GM12864 (cell line): ENCODE measurements around the gene PPP1R13L.
A peak's percentile ranks its signal among the peaks of the same experiment; 100 is the strongest.
"Not testable (repeated sequence)": the region's sequence is repeated elsewhere in the genome, so short reads cannot be mapped to it uniquely, and the experiment has no call there.

ENCODE experiments used
- DNase-seq: peaks from one replicate; pipeline ENCODE4 v3.0.0-alpha.2; 2011; ENCODE audit warnings: low read depth
- H3K4me3 ChIP-seq: 2 replicates; pipeline ENCODE4 v1.5.1; 2011; ENCODE audit warnings: mild to moderate bottlenecking, low read depth, low read length, control low read depth
- CTCF ChIP-seq: IDR thresholded peaks from 2 replicates; pipeline ENCODE4 v1.5.1; 2011; ENCODE audit warnings: low read depth, mild to moderate bottlenecking, moderate library complexity, low read length, control low read depth, inconsistent platforms; ENCODE audit errors: missing control alignments

Gene PPP1R13L

GRCh38 chr19:45442408-45442777, 37.5 kb upstream of the PPP1R13L start:
- no peak for TF ChIP-seq CTCF
- H3K4me3 ChIP-seq = no peak overlapping the region
- DNase-seq = no peak

- TF ChIP-seq CTCF = no peak
- no peak for DNase-seq
- no peak overlapping the region for H3K4me3 ChIP-seq
Observed at GRCh38 chr19:45440873-45441654, 36.2 kb upstream of the PPP1R13L start.

- H3K4me3 ChIP-seq = peak overlapping the region; percentile 66
- no peak for TF ChIP-seq CTCF
- no peak for DNase-seq
Observed at GRCh38 chr19:45440259-45440638, 35.4 kb upstream of the PPP1R13L start.

GRCh38 chr19:45439569-45440258, 34.8 kb upstream of the PPP1R13L start:
- peak; percentile 93 for TF ChIP-seq CTCF
- DNase-seq = no peak

GRCh38 chr19:45439190-45439568, 34.3 kb upstream of the PPP1R13L start:
- no peak for DNase-seq
- H3K4me3 ChIP-seq = peak overlapping the region; percentile 66; the same call in 1 of the 2 replicates
- no peak for TF ChIP-seq CTCF

More at GRCh38 chr19:45439569-45440258, 34.8 kb upstream of the PPP1R13L start:
- peak overlapping the region; percentile 66 for H3K4me3 ChIP-seq

GRCh38 chr19:45437328-45437727, 32.5 kb upstream of the PPP1R13L start:
- DNase-seq = no peak
- no peak overlapping the region for H3K4me3 ChIP-seq
- TF ChIP-seq CTCF = no peak

GRCh38 chr19:45432543-45432942, 27.7 kb upstream of the PPP1R13L start:
- H3K4me3 ChIP-seq, DNase-seq: not testable (repeated sequence)

- DNase-seq = not testable (repeated sequence)
Observed at GRCh38 chr19:45431008-45431407, 26.1 kb upstream of the PPP1R13L start.

GRCh38 chr19:45429896-45430295, 25.0 kb upstream of the PPP1R13L start:
- not testable (repeated sequence) for DNase-seq, H3K4me3 ChIP-seq

More at GRCh38 chr19:45431008-45431407, 26.1 kb upstream of the PPP1R13L start:
- H3K4me3 ChIP-seq = not testable (repeated sequence)
